Suppressor macrophage (primary cell): ENCODE data around the gene TST.
A peak's percentile ranks its signal among the peaks of the same experiment; 100 is the strongest.

Source experiments
- DNase-seq, 4 experiments: peaks; one replicate each; pipeline ENCODE4 v3.0.0-alpha.2; 2020 to 2022

Gene TST

GRCh38 chr22:37053310-37054055 lies 34.2 kb upstream of the TST start:
- no peak for DNase-seq

- no peak for DNase-seq
These were observed 33.4 kb upstream of the TST start for GRCh38 chr22:37052386-37053309.

GRCh38 chr22:37051391-37052385 lies 32.4 kb upstream of the TST start, which contains the start of gene KCTD17:
TSS of gene KCTD17 (plus strand) at chr22:37051742. CDS start at chr22:37051761, 19 bp downstream.
- peak; percentile 69 to 93 (median 82) for DNase-seq

GRCh38 chr22:37050913-37051312 lies 31.7 kb upstream of the TST start:
- DNase-seq: no peak

GRCh38 chr22:37049224-37049623 lies 30.0 kb upstream of the TST start:
- no peak for DNase-seq

- DNase-seq: no peak
These were observed 28.9 kb upstream of the TST start for GRCh38 chr22:37048133-37048532.

- no peak for DNase-seq
These were observed 27.8 kb upstream of the TST start for GRCh38 chr22:37047006-37047405.

GRCh38 chr22:37046589-37046988 lies 27.3 kb upstream of the TST start:
- no peak for DNase-seq

GRCh38 chr22:37045958-37046357 lies 26.7 kb upstream of the TST start:
- DNase-seq: peak; percentile 24 to 52 (median 45)

- peak; percentile 31 to 57 (median 49) for DNase-seq
These were observed 25.7 kb upstream of the TST start for GRCh38 chr22:37044634-37045625.

- peak; percentile 63 to 85 (median 74) for DNase-seq
These were observed 24.7 kb upstream of the TST start for GRCh38 chr22:37043828-37044538.

GRCh38 chr22:37043209-37043827 lies 24.1 kb upstream of the TST start:
- no peak for DNase-seq

GRCh38 chr22:37039466-37039865 lies 20.2 kb upstream of the TST start:
- DNase-seq: no peak

GRCh38 chr22:37037669-37038068 lies 18.4 kb upstream of the TST start:
- DNase-seq: no peak

- DNase-seq: no peak
These were observed 17.6 kb upstream of the TST start for GRCh38 chr22:37036655-37037377.

- DNase-seq: no peak
These were observed 14.6 kb upstream of the TST start for GRCh38 chr22:37033605-37034430.

GRCh38 chr22:37032535-37033460 lies 13.6 kb upstream of the TST start:
- DNase-seq: peak in 2 of 4 experiments; percentile 21
